Right atrium auricular region (tissue), 2 donors: ENCODE measurements around the gene PARP16. TPM values are rescaled to one million over a fixed set of nuclear protein-coding genes. Genes with fewer than 3 reads are reported as not detected.

Experiments
- DNase-seq: peaks from one replicate; pipeline ENCODE4 v3.0.0-alpha.2; 2019; ENCODE audit warnings: low spot score
- H3K27ac ChIP-seq, 2 donors: fragments of 200-600 bp; sonication (generic); 1 replicate in 1 of 2; 2 replicates in 1 of 2; pipeline ENCODE4 v1.5.1; 2016 to 2019
- H3K27me3 ChIP-seq, 2 donors: fragments of 200-600 bp; sonication (generic); one replicate each; pipeline versions ENCODE4 v1.5.1 to v1.6.0; 2017 to 2019
- H3K36me3 ChIP-seq: fragments of 200-600 bp; sonication (generic); one replicate; pipeline ENCODE4 v1.5.1; 2016
- H3K4me1 ChIP-seq, 2 donors: fragments of 200-600 bp; sonication (generic); one replicate each; pipeline versions ENCODE4 v1.5.1 to v1.6.0; 2017 to 2019
- H3K4me3 ChIP-seq, 2 donors: fragments of 200-600 bp; sonication (generic); 1 replicate in 1 of 2; 2 replicates in 1 of 2; pipeline ENCODE4 v1.5.1; 2017 to 2019; ENCODE audit warnings: mild to moderate bottlenecking in 1 of 2, moderate library complexity in 1 of 2
- H3K9me3 ChIP-seq, 2 donors: fragments of 200-600 bp; sonication (generic); one replicate each; pipeline ENCODE4 v1.5.1; 2019
- total RNA-seq, 2 donors: library from RNA; depleted of rRNA; stranded (reverse); fragments of >200 nt; gene quantifications; one replicate each; pipeline ENCODE4 v1.1.0, GENCODE V29; 2016
- TF ChIP-seq, protein P1 (sequence below), 2 donors: fragments of 200-600 bp; sonication (generic); IDR thresholded peaks; one replicate each; pipeline ENCODE4 v1.5.1; 2019; ENCODE audit warnings: antibody characterized with exemption in 2 of 2

Gene PARP16, protein sequence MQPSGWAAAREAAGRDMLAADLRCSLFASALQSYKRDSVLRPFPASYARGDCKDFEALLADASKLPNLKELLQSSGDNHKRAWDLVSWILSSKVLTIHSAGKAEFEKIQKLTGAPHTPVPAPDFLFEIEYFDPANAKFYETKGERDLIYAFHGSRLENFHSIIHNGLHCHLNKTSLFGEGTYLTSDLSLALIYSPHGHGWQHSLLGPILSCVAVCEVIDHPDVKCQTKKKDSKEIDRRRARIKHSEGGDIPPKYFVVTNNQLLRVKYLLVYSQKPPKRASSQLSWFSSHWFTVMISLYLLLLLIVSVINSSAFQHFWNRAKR
- 1 to 10 TPM; 5.2 to 5.8 TPM for total RNA-seq

DNA sequence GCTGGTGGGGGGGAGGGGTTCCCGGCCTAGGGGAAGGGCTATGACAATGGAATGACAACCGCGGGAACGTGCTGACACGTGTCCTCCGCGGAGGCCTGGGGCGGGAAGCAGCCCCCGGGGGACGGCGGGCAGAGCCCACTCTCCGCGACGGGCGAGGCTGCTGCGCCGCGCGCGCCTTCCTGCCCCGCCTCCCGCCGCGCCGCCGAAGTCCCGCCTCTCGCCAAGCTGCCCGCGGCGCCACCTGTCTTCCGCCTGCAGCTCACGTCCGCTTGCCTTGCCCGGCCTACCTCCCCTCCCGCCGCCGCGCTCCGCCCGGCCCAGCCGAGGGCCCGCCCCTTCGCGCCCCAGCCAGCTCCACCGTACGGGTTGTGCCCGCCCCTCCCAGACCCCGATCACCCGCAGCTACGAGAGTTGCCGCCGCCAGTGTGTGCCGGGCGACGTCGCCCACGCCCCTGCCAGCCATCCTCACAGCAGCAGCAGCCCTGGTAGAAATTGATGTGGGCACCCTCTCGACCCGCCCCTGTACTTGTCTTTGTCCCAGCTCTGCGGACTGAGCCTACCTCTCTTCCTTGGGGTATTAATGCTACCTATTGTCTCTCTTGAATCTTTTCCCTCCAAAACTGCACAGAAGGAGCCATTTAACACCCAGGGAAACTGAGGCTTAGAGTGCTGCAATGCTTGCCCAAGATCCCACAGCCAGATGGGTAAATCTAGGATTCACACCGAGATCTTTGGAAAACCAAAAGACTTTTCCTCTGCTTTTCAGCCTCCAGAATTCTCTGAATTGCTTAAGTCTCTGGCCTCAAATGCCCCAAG, at the start of gene PARP16:
Gene PARP16, minus strand, starts transcription at position 180 of the 816 bp plus-strand sequence. CDS start 457 bp downstream, outside the sequence.
- Histone ChIP-seq H3K4me1 (peaks cover 0 to 22% of the 10 kb centered on the region in 2 donors), H3K27ac (peak within 1 kb of the TSS; percentile 88 to 90), H3K36me3 (no peaks in the 10 kb centered on the region), H3K9me3 (no peaks in the 10 kb centered on the region), H3K4me3 (peak within 1 kb of the TSS; percentile 55 to 72), H3K27me3 (no peaks in the 10 kb centered on the region)
- TF ChIP-seq, protein P1, sequence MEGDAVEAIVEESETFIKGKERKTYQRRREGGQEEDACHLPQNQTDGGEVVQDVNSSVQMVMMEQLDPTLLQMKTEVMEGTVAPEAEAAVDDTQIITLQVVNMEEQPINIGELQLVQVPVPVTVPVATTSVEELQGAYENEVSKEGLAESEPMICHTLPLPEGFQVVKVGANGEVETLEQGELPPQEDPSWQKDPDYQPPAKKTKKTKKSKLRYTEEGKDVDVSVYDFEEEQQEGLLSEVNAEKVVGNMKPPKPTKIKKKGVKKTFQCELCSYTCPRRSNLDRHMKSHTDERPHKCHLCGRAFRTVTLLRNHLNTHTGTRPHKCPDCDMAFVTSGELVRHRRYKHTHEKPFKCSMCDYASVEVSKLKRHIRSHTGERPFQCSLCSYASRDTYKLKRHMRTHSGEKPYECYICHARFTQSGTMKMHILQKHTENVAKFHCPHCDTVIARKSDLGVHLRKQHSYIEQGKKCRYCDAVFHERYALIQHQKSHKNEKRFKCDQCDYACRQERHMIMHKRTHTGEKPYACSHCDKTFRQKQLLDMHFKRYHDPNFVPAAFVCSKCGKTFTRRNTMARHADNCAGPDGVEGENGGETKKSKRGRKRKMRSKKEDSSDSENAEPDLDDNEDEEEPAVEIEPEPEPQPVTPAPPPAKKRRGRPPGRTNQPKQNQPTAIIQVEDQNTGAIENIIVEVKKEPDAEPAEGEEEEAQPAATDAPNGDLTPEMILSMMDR (IDR thresholded peaks at IDR 0.05) = peak in 1 of 2 donors; percentile 80
- peak; percentile 85 for DNase-seq

DNA sequence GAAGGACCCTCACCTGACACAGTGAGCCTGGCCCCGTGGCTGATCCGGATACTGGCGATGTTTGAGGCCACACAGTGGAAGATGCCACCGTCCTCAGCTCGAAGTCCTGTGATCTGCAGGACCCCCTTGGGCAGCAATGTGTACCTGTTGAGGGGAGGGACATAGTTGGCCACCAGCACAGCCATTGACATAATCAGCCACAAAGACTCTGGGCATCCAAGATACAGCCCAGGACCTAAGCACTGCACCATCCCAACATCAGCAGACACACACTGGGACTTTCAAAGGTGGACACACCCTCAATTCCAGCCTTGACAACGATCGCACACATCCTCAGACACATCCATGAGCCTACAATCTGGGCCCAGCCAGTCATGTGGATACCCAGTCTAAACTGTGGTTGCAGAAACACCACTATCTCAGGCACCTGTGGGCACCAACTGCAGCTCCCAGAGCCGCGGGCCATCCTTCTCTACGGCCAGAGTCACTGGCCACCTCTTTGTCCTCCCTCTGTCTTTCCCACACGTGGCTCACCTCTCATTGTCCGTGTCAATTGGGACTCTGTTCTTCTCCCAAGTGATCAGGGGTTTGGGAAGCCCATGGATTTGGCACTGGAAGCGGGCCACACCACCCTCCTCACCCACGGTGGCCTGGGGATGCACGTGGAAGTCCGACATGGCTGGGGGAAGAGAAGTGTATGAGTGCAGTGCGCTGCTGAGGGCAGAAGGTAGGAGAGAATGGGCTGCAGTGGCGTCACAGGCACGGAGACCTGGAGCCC, 48.8 kb upstream of the PARP16 start:
- H3K36me3 ChIP-seq = no peaks in the 10 kb centered on the region
- no peaks in the 10 kb centered on the region for H3K9me3 ChIP-seq
- DNase-seq = no peak
- no peaks in the 10 kb centered on the region for H3K27me3 ChIP-seq
- TF ChIP-seq, protein P1 (IDR thresholded peaks at IDR 0.05) = no peak
- no peak overlapping the region for H3K27ac ChIP-seq
- no peak overlapping the region for H3K4me3 ChIP-seq
- no peaks in the 10 kb centered on the region for H3K4me1 ChIP-seq

DNA sequence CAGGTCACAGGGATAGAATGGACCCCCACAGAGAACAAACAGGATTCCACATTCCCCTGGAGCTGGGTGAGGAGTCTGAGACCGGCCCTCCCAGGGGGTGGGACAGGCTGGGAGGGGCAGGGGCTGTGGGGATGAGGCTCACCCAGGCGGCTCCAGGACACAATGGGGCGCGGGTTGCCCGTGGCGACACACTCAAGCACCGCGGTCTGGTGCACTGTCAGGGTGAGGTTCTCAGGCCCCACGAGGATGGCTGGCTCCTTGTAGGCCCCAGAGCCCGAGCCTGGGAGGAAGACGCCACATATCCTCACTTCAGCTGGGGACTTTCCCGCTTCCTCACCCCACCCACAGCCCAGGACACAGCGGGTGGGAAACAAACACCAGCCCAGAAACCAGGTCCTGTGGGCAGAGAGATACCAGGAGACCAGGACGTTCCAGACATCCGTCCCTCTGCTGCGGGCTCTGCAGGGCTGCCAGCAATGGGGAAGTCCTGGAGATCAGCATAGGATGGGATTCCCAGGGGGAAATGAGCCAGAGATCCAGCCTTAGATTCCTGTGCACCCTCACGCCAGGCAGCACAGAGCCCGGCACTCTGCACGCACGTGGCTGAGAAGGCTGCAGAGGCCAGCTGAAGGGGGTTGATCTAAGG, 48.0 kb upstream of the PARP16 start:
- TF ChIP-seq, protein P1 (IDR thresholded peaks at IDR 0.05) = no peak
- no peak overlapping the region for H3K27ac ChIP-seq
- no peak overlapping the region for H3K4me3 ChIP-seq
- no peak for DNase-seq
- H3K4me1 ChIP-seq = no peaks in the 10 kb centered on the region
- no peaks in the 10 kb centered on the region for H3K27me3 ChIP-seq
- no peaks in the 10 kb centered on the region for H3K36me3 ChIP-seq
- H3K9me3 ChIP-seq = no peaks in the 10 kb centered on the region

DNA sequence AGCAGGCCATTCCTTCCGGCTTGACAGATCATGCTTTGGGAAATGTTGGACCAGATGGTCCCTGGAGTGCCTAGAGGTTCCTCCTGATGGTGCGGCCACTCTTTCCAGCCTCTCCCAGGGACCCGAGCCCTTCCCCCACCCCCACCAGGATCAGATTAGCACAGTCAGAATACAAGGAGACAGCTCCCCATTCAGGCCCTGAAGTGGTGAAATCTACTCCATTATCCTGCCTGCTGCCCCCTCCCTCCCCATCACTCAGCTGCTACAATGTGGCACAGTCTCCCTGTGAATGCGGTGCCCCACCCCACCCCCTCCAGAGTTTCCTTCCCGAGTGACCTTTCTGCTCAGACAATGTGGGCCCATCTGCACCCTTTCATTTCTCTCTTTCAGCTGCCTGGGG, 47.2 kb upstream of the PARP16 start:
- no peaks in the 10 kb centered on the region for H3K4me1 ChIP-seq
- no peak overlapping the region for H3K27ac ChIP-seq
- no peaks in the 10 kb centered on the region for H3K36me3 ChIP-seq
- H3K27me3 ChIP-seq = no peaks in the 10 kb centered on the region
- H3K9me3 ChIP-seq = no peaks in the 10 kb centered on the region
- TF ChIP-seq, protein P1 (IDR thresholded peaks at IDR 0.05) = no peak
- no peak for DNase-seq
- no peak overlapping the region for H3K4me3 ChIP-seq

DNA sequence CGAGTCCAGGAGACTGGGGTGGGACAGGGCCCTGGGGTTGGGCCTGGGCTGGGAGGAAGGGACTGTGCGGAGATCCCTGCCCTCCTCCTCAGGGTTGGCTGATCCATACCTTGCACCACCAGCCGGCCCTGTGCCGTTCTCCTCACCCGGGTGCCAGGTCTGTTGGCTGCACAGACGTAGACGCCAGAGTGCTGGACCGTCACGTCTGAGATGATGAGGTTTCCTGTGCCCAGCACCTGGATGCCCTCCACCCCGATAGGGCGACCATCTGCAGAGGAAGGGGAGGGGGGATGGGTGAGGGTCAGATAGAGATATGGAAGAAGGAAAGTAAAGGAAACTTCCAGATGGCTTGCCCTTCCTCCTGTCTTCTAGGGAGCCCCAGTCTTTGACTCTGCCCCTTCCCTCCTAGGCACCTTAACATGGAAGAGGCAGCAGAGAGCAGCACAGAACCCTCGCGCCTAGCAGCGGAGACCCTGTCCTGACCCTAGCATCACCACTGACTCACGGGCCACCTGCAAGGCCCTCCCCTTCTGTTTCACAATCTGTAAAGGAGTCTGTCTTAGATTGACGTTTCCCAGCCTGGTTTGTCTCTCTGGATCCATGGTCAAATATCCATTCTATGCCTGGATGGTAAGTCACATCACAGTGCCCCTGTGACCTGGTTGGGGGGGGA, 46.6 kb upstream of the PARP16 start:
- TF ChIP-seq, protein P1 (IDR thresholded peaks at IDR 0.05) = no peak
- no peaks in the 10 kb centered on the region for H3K4me1 ChIP-seq
- no peak overlapping the region for H3K27ac ChIP-seq
- no peak for DNase-seq
- no peak overlapping the region for H3K4me3 ChIP-seq
- H3K36me3 ChIP-seq = no peaks in the 10 kb centered on the region
- H3K27me3 ChIP-seq = no peaks in the 10 kb centered on the region
- H3K9me3 ChIP-seq = no peaks in the 10 kb centered on the region
